ENCODE results near the gene UBQLNL.

GRCh38 chr11:5486003-5486402 is 30.5 kb downstream of the UBQLNL start:
- no peak for TF ChIP-seq CTCF (conservative IDR thresholded peaks at IDR 0.05; ENCODE audit: low read depth, low read length)
- TF ChIP-seq EZH2 (IDR thresholded peaks at IDR 0.05; ENCODE audit: borderline replicate concordance, low read depth, low read length, poor library complexity, severe bottlenecking) = no peak

All from A673 (cell line).